Gastroesophageal sphincter (tissue), 3 donors: ENCODE measurements around the gene UST.

ENCODE experiments used
- CTCF ChIP-seq, 4 experiments: fragments of 200-600 bp in 2 of 4; fragments of 450-650 bp in 2 of 4; sonication (generic) in 1 of 4; IDR thresholded peaks; one replicate each; pipeline ENCODE4 v1.5.1; 2017 to 2019; ENCODE audit warnings: antibody characterized with exemption in 4 of 4, mild to moderate bottlenecking in 2 of 4, moderate library complexity in 2 of 4
- EP300 ChIP-seq: sonication (generic); formaldehyde crosslinking; IDR thresholded peaks from one replicate; pipeline ENCODE4 v1.6.1; 2017; ENCODE audit warnings: antibody characterized with exemption, mild to moderate bottlenecking

GRCh38 chr6:148955441-148955840, 208.6 kb downstream of the UST start:
- TF ChIP-seq CTCF (IDR thresholded peaks at IDR 0.05) (no peak), EP300 (no peak)
